GM18870 (cell line): ENCODE results near the gene SDR42E1.

Experiments
- ATAC-seq: cut with Tn5 transposase; IDR thresholded peaks from one replicate; pipeline ENCODE4 v1.9.1; 2021; ENCODE audit warnings: moderate library complexity; ENCODE audit not compliant: unreplicated experiment

The SDR42E1 gene

GRCh38 chr16:82011199-82011641 is at the start of gene SDR42E1:
TSS of gene SDR42E1 (minus strand) at chr16:82011470. CDS start at chr16:82000858, 10,612 bp downstream.
- peak; percentile 61 for ATAC-seq

GRCh38 chr16:82059983-82060421 is 48.7 kb upstream of the SDR42E1 start:
- ATAC-seq = no peak

- ATAC-seq = no peak
Observed at GRCh38 chr16:82059161-82059982, 48.1 kb upstream of the SDR42E1 start.

GRCh38 chr16:82056550-82056896 is 45.3 kb upstream of the SDR42E1 start:
- no peak for ATAC-seq

- no peak for ATAC-seq
Observed at GRCh38 chr16:82055728-82056549, 44.7 kb upstream of the SDR42E1 start.

- no peak for ATAC-seq
Observed at GRCh38 chr16:82055117-82055516, 43.8 kb upstream of the SDR42E1 start.

- ATAC-seq = no peak
Observed at GRCh38 chr16:82051656-82052055, 40.4 kb upstream of the SDR42E1 start.

- no peak for ATAC-seq
Observed at GRCh38 chr16:82050909-82051357, 39.7 kb upstream of the SDR42E1 start.

- ATAC-seq = no peak
Observed at GRCh38 chr16:82050506-82050905, 39.2 kb upstream of the SDR42E1 start.

GRCh38 chr16:82049484-82049883 is 38.2 kb upstream of the SDR42E1 start:
- ATAC-seq = no peak

- ATAC-seq = no peak
Observed at GRCh38 chr16:82047787-82048186, 36.5 kb upstream of the SDR42E1 start.

- ATAC-seq = no peak
Observed at GRCh38 chr16:82047374-82047773, 36.1 kb upstream of the SDR42E1 start.

GRCh38 chr16:82046941-82047340 is 35.7 kb upstream of the SDR42E1 start:
- no peak for ATAC-seq

- no peak for ATAC-seq
Observed at GRCh38 chr16:82046541-82046940, 35.3 kb upstream of the SDR42E1 start.

- no peak for ATAC-seq
Observed at GRCh38 chr16:82045465-82045864, 34.2 kb upstream of the SDR42E1 start.

GRCh38 chr16:82044585-82044911 is 33.3 kb upstream of the SDR42E1 start:
- ATAC-seq = no peak

GRCh38 chr16:82043680-82044584 is 32.7 kb upstream of the SDR42E1 start:
- ATAC-seq = no peak

GRCh38 chr16:82042846-82043245 is 31.6 kb upstream of the SDR42E1 start:
- no peak for ATAC-seq

GRCh38 chr16:82042144-82042543 is 30.9 kb upstream of the SDR42E1 start:
- ATAC-seq = no peak

GRCh38 chr16:82041542-82041941 is 30.3 kb upstream of the SDR42E1 start:
- ATAC-seq = no peak

GRCh38 chr16:82040296-82040695 is 29.0 kb upstream of the SDR42E1 start:
- no peak for ATAC-seq
